Measurements from ENCODE around the gene ZBTB16.

ZBTB16 gene

DNA sequence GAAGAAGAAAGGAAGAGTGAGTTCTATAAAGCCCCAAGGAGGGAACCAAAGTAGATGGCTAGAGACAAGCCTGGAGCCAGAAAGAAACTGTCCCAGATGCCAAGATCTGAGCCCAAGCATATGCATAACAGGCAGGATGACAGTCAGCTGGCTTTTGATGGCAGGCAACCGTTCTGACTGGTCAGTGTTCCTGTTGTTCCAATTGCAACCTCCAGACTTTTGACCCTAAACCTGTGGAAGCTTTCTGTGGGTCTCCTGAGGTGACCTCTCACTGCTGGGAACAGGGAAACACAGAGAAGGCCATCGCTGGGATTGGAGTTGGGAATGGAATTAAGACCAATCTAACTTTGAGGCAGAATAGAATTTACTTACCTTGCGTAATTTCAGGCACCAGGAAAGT is 215.1 kb downstream of the ZBTB16 start:
- no peak for DNase-seq (ENCODE audit: low read depth in 2 of 2, low spot score in 1 of 2)

DNA sequence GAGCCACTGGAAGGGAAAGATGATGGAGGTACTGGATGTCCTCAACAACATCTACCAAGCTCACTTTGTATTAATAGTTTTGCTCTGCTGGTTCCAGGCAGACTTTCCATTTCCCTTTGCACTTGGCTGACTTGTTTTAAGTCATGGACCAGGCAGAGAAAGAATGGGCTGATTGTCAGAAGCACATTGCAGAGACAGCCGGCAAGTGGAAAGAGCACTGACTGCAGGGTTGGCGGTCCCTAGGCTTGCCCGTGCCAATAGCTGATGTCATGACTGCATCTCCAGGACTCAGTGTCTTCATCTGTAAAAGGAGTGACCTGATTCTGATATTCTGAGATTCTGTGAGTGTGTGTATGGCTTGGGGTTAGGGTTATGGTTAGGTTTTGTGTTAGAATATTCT is 215.8 kb downstream of the ZBTB16 start:
- DNase-seq (ENCODE audit: low read depth in 2 of 2, low spot score in 1 of 2): no peak

DNA sequence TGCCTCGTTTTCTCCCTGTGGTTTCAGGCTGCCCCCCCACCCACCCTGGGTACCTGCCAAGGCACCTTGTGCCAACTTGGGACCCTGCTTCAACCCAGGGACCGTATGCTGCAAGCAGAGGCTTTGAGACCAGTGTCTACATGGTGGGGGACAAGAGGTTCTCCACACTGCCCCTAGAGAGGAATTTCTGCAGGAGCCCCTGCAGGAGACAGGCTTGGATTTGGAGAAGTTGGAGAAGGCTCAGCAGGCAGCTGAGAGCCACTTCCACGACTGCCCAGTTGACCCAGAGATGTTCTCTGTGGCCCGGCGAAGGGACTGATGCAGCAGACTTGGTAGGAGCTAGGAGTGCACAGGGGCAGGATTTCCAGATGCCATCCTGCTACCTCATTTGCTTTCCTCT is 216.6 kb downstream of the ZBTB16 start:
- DNase-seq (ENCODE audit: low read depth in 2 of 2, low spot score in 1 of 2): no peak

DNA sequence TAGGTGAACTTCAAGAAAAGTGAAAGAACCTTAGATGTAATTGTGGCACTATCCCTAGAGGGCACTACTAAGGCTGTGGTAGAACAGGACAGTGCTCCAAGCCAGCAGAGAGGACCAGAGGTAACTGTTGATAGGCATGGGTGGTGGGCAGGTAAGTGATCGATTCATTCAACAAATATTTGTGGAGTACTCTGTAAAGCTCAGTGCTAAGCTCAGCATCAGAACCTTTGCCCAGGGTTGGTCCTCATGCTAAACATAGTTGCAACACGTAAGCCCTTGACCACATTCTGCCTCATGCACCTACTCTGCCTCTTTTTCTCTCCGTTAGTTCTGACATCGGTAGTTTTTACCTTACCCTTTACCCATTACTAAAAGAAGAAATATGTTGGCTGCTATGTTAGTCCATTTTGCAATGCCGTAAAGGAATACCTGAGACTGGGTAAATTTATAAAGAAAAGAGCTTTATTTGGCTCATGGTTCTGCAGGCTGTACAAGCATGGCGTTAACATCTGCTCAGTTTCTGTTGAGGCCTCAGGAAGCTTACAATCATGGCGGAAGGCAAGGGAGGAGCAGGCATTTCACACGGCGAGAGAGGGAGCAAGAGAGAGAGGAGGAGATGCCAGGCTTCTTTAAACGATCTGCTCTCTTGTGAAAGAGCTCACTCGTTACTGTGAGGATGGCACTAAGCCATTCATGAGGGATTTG is 218.3 kb downstream of the ZBTB16 start:
- DNase-seq (ENCODE audit: low read depth in 2 of 2, low spot score in 1 of 2): no peak

DNA sequence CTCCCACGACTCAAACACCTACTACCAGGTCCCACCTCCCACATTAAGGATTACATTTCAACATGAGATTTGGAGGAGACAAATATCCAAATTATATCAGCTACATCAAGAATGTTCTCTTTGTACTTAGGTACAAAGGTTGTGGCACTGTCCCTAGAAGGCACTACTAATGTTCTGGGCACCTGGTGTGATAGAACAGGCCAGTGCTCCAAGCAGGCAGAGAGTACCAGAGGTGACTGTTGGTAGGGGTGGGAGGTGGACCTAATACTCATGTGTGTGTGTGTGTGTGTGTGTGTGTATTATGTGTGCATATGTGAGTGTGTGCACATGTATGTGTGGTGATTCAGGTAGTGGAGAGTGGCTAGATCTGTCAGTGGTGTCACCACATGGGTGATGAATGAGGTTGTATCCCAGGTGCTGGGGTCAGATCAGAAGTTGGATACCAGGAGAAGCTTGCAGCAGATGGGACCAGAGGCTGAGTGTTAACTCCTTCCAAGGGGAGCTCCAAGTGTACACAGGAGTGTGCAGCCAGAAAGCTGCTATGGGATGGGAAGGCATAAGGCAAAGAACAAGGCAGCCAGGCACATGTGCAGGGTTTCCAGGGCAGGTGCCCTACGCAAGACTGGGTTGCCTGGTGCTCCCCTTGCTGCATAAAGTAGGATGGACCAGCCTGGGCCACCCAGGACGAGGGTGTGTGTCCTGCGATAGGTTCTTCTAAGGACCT is 219.0 kb downstream of the ZBTB16 start:
- DNase-seq (ENCODE audit: low read depth in 2 of 2, low spot score in 1 of 2): no peak

DNA sequence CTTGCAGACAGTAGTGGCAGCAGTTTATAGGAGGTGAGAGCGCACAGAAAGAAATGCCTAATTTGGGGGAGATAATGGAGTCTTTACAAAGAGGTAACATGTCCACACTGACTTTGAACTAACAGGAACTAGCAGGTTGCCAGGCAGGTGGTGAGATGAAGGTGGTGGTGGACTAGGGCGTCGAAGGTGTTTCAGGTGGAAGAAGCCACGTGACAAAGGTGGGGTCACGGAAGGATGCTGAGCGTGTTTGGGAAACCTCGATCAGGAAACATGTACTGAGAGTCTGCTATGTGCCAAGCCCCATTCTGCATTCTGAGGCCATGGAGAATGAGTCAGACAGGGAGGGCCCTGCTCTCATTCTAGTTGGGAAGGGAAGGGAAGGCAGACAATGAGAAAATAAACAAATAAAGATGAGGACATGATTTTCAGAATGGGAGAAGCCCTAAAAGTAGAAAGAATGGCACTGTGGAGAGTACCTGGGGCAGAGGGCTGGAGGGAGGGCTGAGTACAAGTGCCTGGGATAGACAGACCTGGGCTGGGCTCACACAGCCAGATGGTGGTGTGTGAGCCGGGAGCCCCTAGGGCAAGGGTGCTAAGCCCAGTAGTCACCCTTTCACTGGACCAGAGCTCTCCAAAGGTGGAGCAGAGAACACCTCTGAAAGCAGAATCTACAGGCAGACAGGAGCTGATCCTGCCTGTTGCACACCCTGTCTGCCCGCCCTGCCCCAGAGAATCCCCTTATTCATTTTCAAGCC is 220.5 kb downstream of the ZBTB16 start:
- no peak for DNase-seq (ENCODE audit: low read depth in 2 of 2, low spot score in 1 of 2)

DNA sequence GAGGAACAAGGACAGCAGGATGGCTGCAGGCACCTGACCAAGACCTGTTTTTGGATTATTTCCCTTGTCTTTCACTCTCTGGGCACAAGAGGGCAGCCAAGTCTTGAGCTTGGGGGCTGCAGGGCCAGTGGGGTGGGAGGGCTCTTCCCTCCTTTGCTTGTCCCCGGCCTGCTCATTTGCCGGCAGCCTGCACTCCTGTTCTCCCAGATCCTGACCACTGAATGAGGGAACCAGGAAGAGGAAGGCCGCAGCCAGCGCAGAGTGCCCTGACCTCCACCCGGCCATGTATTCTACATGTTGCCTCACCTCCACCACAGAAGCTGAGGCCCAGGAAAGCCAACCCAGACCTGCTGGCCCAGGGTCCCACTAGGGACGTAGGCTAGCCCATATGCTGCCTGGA is 221.2 kb downstream of the ZBTB16 start:
- DNase-seq (ENCODE audit: low read depth in 2 of 2, low spot score in 1 of 2): no peak

DNA sequence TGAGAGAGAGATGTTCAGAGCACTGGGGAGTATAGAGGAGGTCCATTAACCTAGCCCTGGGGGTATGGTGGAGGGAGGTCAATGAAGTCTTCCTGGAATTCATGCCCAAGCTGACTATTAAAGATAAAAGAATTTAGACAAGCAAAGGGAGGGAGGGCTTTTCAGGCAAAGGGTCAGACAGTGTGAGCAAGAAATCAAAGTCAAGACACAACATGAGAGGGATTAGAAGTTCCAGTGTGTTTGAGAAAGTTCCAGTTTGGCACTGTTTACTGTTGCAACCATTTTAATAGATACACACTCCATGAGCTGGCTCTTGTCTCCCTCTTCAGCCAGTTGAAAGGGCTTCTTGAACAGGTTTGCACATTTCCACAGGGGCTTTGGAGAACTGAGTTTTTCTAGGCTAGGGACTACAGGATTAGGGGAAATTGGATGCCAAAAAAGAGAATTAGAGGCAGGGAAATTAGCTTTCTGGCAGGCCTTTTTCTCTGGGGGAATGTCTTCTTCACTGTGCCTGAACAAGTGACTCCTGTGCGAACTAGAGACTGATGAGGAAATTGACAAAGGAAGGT is 222.0 kb downstream of the ZBTB16 start:
- no peak for DNase-seq (ENCODE audit: low read depth in 2 of 2, low spot score in 1 of 2)

DNA sequence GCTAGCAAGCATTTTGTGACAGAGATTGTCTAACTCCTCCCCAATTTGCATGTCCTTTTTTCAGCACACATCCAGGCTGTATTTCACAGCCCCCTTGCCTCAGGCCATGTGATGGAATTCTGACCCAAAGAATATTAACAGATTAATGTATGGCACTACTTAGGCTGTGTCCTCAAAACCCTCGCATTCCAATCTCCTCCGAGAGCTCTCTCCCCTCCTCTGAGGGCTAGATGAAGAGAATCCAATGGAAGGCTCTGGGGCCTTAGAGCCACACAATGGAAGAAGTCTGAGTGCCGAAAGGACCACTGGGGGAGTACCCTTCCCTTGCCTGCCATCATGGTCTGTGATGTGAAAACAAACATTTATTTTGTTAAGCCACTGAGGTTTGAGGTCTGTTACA is 223.0 kb downstream of the ZBTB16 start:
- DNase-seq (ENCODE audit: low read depth in 2 of 2, low spot score in 1 of 2): no peak

DNA sequence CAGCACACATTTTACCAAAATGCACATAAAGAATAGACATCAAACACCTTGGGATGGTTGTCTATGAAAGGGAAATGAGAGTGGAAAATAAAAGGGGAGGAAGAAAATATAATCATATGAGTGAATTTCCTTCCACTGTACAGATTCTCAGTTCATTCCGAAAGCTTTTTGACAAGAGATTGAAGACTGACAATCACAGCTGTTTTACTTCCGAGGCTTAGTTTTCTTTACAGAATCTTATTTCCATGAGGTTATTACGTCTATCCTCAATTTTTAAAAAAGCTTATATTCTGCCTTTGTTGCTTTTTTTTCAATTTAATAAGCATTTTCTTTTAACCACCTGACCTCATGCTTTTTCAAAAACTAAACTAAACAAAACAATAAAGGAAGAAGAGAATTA is 223.9 kb downstream of the ZBTB16 start:
- no peak for DNase-seq (ENCODE audit: low read depth in 2 of 2, low spot score in 1 of 2)

DNA sequence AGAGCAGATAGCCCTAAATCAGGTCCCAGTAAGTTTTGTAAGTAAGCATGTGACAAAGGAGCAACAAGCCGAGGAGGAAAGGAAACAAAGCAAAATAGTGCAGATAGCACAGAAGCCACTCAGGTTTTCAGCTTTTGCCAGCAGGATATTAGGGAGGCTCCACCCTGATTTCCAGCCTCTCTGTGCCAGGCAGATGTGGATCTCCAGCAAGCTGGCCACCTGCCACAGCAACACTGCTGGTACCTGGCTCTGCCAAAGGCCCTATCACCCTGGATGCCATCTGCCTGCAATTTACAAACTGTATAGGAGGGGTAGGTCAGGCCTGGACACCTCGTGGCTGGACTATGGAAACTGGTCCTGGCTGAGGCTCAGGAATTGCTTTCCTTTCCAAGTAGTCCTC is 224.5 kb downstream of the ZBTB16 start:
- no peak for DNase-seq (ENCODE audit: low read depth in 2 of 2, low spot score in 1 of 2)

DNA sequence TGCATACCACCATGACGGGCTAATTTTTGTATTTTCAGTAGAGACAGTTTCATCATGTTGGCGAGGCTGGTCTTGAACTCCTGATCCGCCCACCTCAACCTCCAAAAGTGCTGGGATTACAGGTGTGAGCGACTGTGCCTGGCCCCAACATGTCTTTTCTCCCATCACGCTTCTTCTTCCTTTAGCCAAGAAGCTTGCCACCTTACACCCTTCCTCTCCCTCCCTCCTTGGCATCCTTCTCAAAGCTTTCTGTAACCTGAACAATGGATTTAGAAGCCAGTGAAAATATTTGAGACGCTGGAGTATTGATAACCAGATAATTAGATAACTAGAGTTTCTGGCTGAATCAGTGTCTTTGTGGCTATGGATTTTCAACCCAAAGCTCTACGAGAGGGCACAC is 225.4 kb downstream of the ZBTB16 start:
- no peak for DNase-seq (ENCODE audit: low read depth in 2 of 2, low spot score in 1 of 2)

DNA sequence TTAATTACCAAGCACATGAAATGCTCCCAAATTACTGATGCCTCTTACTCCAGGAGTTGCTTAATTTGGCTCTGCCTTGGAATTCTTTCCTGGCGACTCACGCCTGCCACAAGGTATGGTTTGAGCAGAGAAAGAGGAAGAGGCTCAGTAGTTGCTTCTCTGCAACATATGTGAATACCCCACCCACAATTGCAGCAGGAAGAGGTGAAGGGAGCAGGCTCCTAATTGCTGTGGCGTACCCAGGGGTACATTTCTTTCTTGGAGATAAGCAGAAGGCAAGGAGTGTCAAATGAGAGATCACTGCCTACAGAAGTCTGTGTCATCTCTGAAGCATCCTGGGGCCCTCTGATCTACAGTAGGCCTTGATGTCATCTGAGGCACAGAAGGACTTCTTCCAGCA is 226.1 kb downstream of the ZBTB16 start:
- DNase-seq (ENCODE audit: low read depth in 2 of 2, low spot score in 1 of 2): no peak

DNA sequence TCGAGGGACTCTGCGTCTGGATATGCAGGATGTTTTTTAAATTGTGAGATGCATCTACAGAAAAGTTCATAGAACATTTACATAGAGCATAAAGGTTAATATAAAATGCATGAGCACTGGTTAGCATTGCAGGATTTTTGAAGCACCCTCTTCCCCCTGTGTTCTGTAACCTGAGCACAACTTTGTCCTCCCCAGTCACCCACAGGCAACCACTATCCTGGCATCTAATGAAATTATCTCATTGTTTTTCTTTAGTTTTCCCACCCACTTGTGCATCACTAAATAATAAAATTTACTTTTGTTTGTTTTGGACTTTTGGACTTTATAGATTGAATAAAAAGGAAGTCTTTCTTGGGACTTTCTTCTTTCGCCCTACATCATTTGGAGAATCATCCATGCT is 226.7 kb downstream of the ZBTB16 start:
- DNase-seq (ENCODE audit: low read depth in 2 of 2, low spot score in 1 of 2): no peak

DNA sequence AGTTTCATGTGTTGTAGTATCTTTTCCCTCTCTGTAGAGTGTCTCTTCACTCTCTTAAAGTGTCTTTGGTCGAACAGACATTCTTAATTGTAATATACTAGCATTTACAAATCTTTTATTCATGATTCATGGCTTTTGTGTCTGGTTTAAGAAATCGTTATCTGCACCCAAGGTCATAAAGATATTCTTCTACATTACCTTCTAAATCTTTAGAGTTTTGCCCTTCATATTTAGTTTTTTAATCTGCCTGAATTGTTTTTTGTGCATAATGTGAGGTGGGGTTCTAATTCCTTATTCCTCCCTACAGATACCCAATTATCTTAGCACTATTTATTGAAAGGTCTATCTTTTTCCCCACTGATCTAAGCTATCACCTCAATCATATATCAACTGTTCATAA is 227.6 kb downstream of the ZBTB16 start:
- no peak for DNase-seq (ENCODE audit: low read depth in 2 of 2, low spot score in 1 of 2)

DNA sequence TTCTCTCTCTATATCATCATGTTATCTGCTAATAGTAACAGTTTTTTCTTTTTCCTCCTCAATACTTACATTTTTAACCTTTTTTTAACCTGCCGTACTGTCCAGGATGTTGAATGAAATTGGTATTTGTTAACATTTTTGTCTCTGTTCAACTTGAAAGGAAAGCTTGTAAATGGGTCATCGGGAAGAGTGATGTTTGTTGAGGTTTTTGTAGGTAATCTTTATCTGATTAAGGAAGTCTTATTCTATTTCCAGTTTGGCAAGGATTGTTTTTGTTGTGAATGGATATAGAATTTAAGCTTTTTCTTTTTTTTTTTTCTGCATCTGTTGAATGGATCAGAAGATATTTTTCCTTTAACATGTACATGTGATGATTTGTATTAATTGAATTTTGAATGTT is 228.6 kb downstream of the ZBTB16 start:
- no peak for DNase-seq (ENCODE audit: low read depth in 2 of 2, low spot score in 1 of 2)

DNA sequence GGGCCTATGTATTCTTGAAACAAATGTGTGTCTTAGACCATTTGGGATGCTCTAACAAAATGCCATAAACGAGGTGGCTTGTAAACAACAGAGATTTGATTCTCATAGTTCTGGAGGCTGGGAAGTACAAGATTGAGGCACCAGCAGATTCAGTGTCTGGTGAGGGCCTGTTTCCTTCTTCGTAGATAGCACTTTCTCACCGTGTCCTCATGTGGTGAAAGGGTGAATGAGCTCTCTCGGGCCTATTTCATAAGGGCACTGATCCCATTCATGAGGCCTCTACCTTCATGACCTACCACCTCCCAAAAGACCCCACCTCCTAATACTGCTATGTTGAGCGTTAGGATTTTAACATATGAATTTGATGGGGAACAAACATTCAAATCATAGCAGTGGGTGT is 230.3 kb downstream of the ZBTB16 start:
- DNase-seq (ENCODE audit: low read depth in 2 of 2, low spot score in 1 of 2): no peak

DNA sequence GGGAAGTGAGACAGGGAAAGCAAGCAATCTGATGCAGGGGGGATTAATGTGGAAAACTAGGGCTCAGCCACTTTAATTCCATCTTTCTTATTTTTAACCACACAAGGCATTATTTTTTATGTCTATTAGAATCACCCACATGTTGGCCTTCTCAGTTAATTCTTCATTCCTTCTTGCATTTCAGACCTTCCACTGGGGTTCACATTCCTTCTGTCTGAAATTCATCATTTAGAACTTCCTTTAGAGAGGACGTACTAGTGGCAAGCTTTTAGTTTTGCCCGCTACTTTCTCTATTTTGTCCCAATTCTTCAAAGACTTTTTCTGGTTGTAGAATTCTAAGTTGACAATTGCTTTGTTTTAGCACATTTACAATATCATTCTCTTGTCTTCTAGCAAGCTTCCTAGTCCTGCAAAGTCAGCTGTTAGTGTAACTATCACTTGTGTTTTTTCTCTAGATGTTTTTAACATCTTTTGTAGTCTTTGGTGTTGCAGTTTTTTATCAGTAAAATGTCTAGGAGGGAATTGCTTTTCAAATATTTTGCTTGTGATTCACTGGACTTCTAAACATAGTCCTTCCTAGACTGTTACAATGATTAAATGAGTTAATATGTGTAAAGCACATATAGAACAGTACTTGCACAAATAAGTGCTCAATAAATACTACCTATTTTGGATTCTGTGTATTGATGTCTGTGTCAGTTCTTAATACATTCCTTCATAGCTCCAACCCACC is 231.2 kb downstream of the ZBTB16 start:
- no peak for DNase-seq (ENCODE audit: low read depth in 2 of 2, low spot score in 1 of 2)

DNA sequence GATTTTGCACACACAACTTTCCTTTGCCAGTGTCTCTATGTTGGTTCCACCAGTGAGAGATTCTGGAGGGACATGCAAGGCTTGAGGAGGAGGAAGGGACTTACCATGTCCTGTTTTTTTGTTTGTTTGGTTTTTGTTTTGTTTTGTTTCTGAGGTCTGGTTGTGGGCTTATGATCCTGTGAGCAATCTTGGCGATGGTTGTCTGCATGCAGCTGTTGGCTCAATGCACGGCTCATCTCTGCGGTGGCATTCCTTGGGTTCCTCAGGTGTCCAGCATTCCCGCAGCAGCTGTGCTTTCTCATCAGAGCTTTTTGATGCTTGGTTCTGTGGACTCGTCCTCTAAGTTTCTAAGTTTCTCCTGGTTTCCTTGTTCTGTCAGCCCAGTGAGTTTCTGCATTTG is 231.9 kb downstream of the ZBTB16 start:
- no peak for DNase-seq (ENCODE audit: low read depth in 2 of 2, low spot score in 1 of 2)

DNA sequence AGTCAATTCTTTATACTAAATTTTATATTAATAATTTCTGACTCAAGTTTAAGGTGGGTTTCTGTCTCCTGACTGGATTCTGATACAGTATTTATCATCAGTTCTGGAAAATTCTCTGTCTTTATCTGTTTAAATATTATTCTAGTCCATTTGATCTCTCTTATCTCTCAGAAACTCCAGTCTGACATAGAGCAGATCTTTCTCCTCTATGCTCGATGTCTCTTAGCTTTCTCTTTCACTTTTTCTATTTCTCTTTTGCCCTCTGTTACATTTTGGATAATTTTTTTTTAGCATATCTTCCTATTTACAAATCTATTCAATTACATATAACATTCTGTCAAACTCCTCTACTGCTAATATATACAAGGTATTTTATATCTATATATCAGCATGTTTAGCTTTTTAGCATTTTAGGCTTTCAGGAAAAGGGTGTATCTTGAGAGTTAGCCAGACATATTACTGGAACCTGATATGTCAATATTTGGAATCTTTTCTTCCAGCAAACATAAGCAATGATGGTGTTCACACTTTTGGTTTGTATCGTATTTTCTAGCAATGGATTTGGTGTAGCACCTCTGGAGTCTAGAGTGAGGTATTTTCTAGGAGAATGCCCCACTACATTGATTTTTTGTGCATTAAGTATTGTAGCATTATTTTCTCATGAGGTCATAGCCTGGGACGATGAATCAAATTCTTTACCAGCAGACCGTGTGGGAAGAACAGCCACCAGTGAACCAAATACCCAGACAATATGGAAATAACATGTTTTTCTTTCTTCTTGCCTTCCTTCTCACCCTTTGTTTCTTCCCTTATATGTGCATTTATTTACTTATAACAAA is 232.6 kb downstream of the ZBTB16 start:
- no peak for DNase-seq (ENCODE audit: low read depth in 2 of 2, low spot score in 1 of 2)
